Spinal cord (tissue), 10 donors: ENCODE measurements around the gene SLC25A21. TPM values are rescaled to one million over a fixed set of nuclear protein-coding genes. Genes with fewer than 3 reads are reported as not detected.

Source experiments
- DNase-seq, 6 donors: peaks; one replicate each; pipeline versions ENCODE4 v3.0.0 to v3.0.0-alpha.2; 2013 to 2015; ENCODE audit warnings: low spot score in 6 of 6, low read depth in 4 of 6
- H3K27ac ChIP-seq: one replicate; pipeline ENCODE4 v1.5.1; 2013; ENCODE audit warnings: low read depth, low read length, control low read depth
- H3K27me3 ChIP-seq: one replicate; pipeline ENCODE4 v1.6.1; 2013; ENCODE audit warnings: low read length; ENCODE audit not compliant: control insufficient read depth, insufficient read depth
- H3K36me3 ChIP-seq: one replicate; pipeline ENCODE4 v1.6.1; 2013; ENCODE audit warnings: low read length; ENCODE audit not compliant: control insufficient read depth, insufficient read depth
- H3K4me1 ChIP-seq: one replicate; pipeline ENCODE4 v1.6.1; 2013; ENCODE audit warnings: low read length; ENCODE audit not compliant: control insufficient read depth, insufficient read depth
- H3K4me3 ChIP-seq: one replicate; pipeline ENCODE4 v1.5.1; 2013; ENCODE audit warnings: low read depth, low read length, control low read depth
- H3K9me3 ChIP-seq: one replicate; pipeline ENCODE4 v1.6.1; 2013; ENCODE audit warnings: low read length; ENCODE audit not compliant: control insufficient read depth, insufficient read depth
- WGBS: methylation state at CpG from one replicate; pipeline ENCODE4 v1.1.5; 2013; ENCODE audit warnings: missing lambda C conversion rate; ENCODE audit not compliant: insufficient coverage; 5-methylcytosine and 5-hydroxymethylcytosine counted together
- polyA plus RNA-seq, 2 donors: library from polyadenylated mRNA; unstranded; fragments of 120-200 nt; gene quantifications; one replicate each; pipeline ENCODE4 v1.2.1, GENCODE V29; 2013; ENCODE audit not compliant: insufficient read length in 2 of 2
- total RNA-seq, 2 donors: library from RNA; depleted of rRNA in 1 of 2; stranded (reverse); fragments of 120-200 nt in 1 of 2; fragments of >200 nt in 1 of 2; gene quantifications; one replicate each; pipeline versions ENCODE4 v1.2.3 to v1.2.4, GENCODE V29; 2013 to 2014
- donor health status: healthy.

The SLC25A21 gene
- total and polyA plus RNA-seq, 4 donors = 0.99 to 4.5 (median 2.4) TPM

- Histone ChIP-seq H3K4me3 (no peak overlapping the region), H3K9me3 (no peaks in the 10 kb centered on the region), H3K4me1 (no peaks in the 10 kb centered on the region), H3K36me3 (no peaks in the 10 kb centered on the region), H3K27me3 (no peaks in the 10 kb centered on the region), H3K27ac (no peak overlapping the region)
- WGBS = no CpG with 5 or more reads among the region's 5 CpGs
- no peak for DNase-seq
Observed at GRCh38 chr14:37045340-37046061, 126.9 kb downstream of the SLC25A21 start.

DNA sequence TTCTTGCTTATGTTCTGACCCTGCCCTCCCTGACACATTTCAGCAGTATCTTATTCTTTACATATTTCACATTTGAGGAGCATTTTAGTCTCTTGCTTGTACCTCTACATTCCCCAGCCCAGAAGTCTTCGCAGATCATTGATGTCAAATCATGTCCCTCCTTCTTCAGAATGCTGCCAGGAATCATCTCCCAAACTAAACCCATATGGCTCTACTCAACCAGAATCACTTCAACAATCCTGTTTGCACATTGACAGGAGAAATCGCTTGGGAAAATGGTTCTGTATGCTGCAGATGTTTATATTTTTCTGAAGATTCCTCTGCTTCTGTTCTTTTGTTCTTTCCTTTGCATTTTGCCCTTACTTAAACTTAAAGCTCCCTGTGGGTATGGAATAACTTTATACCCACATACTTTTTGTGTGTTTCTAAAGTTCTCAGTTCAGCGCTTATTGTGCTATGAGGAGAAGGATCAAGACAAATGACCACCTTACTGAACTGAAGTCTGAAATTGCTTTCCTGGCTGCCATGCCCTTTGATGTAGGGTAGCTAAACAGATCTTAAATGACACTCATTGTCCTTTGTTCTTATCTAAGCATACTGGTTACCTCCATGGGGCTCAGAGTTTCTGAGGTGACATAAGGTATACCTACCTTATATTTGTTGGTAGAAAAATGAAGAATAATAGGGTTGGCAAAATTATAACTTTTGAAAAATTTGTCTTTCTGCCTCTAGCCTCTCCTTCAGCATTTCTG lies 134.6 kb downstream of the SLC25A21 start:
- WGBS = 67% methylated on average over 1 of the region's 3 CpGs
- no peaks in the 10 kb centered on the region for H3K36me3 ChIP-seq
- no peak for DNase-seq
- H3K9me3 ChIP-seq = no peaks in the 10 kb centered on the region
- H3K4me1 ChIP-seq = no peaks in the 10 kb centered on the region
- no peaks in the 10 kb centered on the region for H3K27me3 ChIP-seq
- no peak overlapping the region for H3K27ac ChIP-seq
- no peak overlapping the region for H3K4me3 ChIP-seq

DNA sequence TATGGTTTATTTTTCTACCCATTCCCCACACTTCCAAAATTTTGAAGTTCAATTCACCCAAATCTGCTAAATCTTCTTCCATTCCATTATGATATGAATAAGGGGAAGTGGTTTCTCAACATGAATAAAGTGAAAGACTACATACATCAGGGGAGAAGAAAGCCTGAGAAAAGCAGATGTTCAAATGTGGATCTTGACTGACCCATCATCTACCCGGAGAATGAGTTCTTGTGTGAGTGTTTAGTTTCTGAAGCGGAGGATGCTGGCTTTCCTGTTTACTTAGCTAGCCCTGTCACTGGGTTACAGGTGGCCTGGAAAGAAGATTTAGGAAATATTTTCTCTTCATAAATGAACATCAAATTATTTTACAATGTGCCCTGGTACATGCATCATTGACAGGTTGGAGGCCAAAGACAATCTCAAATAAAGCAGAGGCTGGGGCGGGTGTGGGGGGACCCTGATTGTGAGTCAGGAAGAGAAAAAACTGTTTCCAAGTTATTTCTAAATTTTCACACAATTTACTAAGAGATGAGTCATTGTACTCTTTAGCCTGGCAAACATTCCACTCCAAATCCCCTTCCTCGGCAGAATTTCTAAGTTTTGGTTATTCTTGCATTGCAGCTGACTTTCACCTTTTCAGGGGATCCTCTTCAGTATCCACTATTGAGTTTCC lies 135.6 kb downstream of the SLC25A21 start:
- H3K9me3 ChIP-seq = no peaks in the 10 kb centered on the region
- no peak for DNase-seq
- H3K27me3 ChIP-seq = no peaks in the 10 kb centered on the region
- no peaks in the 10 kb centered on the region for H3K36me3 ChIP-seq
- no peak overlapping the region for H3K27ac ChIP-seq
- H3K4me1 ChIP-seq = no peaks in the 10 kb centered on the region
- 88% methylated on average over 1 of the region's 4 CpGs for WGBS
- H3K4me3 ChIP-seq = no peak overlapping the region

GRCh38 chr14:37035401-37035800 lies 137.0 kb downstream of the SLC25A21 start:
- no peaks in the 10 kb centered on the region for H3K36me3 ChIP-seq
- H3K27ac ChIP-seq = no peak overlapping the region
- 67% methylated on average over 1 of the region's 2 CpGs for WGBS
- H3K4me3 ChIP-seq = no peak overlapping the region
- H3K9me3 ChIP-seq = no peaks in the 10 kb centered on the region
- peak in 1 of 6 donors; percentile 7 for DNase-seq
- no peaks in the 10 kb centered on the region for H3K27me3 ChIP-seq
- H3K4me1 ChIP-seq = no peaks in the 10 kb centered on the region

- 61% methylated on average over 8 of the region's 11 CpGs for WGBS
- no peaks in the 10 kb centered on the region for H3K27me3 ChIP-seq
- no peaks in the 10 kb centered on the region for H3K36me3 ChIP-seq
- H3K27ac ChIP-seq = no peak overlapping the region
- H3K4me3 ChIP-seq = no peak overlapping the region
- peak in 2 of 6 donors; percentile 18 to 38 for DNase-seq
- H3K4me1 ChIP-seq = no peaks in the 10 kb centered on the region
- no peaks in the 10 kb centered on the region for H3K9me3 ChIP-seq
Observed at GRCh38 chr14:37034410-37035285, 137.8 kb downstream of the SLC25A21 start.

- no peaks in the 10 kb centered on the region for H3K36me3 ChIP-seq
- no peaks in the 10 kb centered on the region for H3K27me3 ChIP-seq
- WGBS = no CpG with 5 or more reads among the region's 1 CpG
- no peak for DNase-seq
- no peak overlapping the region for H3K4me3 ChIP-seq
- H3K9me3 ChIP-seq = no peaks in the 10 kb centered on the region
- no peak overlapping the region for H3K27ac ChIP-seq
- no peaks in the 10 kb centered on the region for H3K4me1 ChIP-seq
Observed at GRCh38 chr14:37032863-37033262, 139.5 kb downstream of the SLC25A21 start.

GRCh38 chr14:37027188-37027824 lies 145.1 kb downstream of the SLC25A21 start:
- Histone ChIP-seq H3K4me1 (no peaks in the 10 kb centered on the region), H3K4me3 (no peak overlapping the region), H3K27ac (no peak overlapping the region), H3K27me3 (no peaks in the 10 kb centered on the region), H3K36me3 (no peaks in the 10 kb centered on the region), H3K9me3 (no peaks in the 10 kb centered on the region)
- DNase-seq = peak in 1 of 6 donors; percentile 2
- no CpG with 5 or more reads among the region's 4 CpGs for whole genome bisulfite sequencing

DNA sequence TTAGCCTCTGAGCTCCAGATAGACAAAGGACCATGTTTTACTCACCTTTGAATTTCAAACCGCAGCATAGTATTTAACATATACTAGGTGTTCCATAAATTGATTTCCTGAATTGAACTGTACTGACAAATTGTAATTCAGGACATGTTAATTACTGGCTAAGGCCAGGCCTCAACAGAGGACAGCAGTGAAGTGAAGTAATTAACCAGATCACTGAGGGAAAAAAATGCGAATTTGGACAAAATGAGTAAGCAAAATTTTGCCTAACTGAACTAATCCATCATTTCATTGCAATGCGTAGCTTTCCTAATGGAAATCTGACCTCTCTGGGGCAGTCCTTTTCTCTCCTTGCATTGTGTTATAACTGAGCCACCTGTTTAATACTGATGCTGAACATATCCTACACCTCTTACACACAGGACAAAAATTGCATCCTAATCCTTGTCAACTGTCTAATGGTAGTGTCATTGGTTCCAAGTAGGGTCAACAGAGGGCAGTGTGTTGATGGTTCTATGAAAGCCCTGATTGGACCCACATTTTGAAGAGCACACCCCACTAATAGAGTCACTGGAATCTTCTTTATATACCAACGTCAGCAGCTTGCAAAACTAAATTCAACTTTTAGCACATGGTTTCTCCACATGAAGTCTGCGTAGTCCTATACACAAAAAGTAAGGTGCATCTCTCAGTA lies 148.4 kb downstream of the SLC25A21 start:
- H3K4me1 ChIP-seq = no peaks in the 10 kb centered on the region
- no peak overlapping the region for H3K27ac ChIP-seq
- H3K27me3 ChIP-seq = no peaks in the 10 kb centered on the region
- H3K36me3 ChIP-seq = no peaks in the 10 kb centered on the region
- 50% methylated on average over 1 of the region's 5 CpGs for WGBS
- no peak for DNase-seq
- no peaks in the 10 kb centered on the region for H3K9me3 ChIP-seq
- H3K4me3 ChIP-seq = no peak overlapping the region
